A549 (cell line): ENCODE measurements around the gene ADAMTS16. TPM values are rescaled to one million over a fixed set of nuclear protein-coding genes. Genes with fewer than 3 reads are reported as not detected.

Experiments
- ATAC-seq, 2 experiments: fragments of 200-7000 bp in 1 of 2; fragments of >200 bp in 1 of 2; cut with Nextera tagmentation in 1 of 2; cut with Tn5 transposase in 1 of 2; 3 replicates each; pipeline versions ENCODE4 v1.8.0 to v1.9.1; 2018 to 2020; ENCODE audit warnings: mild to moderate bottlenecking in 1 of 2, moderate library complexity in 1 of 2
- CTCF ChIA-PET: fragments of 300-600 bp; sonication (Branson Sonifier 250); formaldehyde crosslinking; extraction: SDS; loops from one replicate; lab custom pipeline; 2021; ENCODE audit warnings: antibody characterized with exemption, inconsistent platforms; lab: Yijun Ruan, JAX
- POLR2A ChIA-PET: fragments of 350-600 bp; formaldehyde crosslinking; extraction: SDS; loops from one replicate; lab custom pipeline; 2021; ENCODE audit warnings: antibody characterized with exemption, inconsistent platforms; lab: Yijun Ruan, JAX
- DNase-seq, 2 experiments: peaks; one replicate each; pipeline versions ENCODE4 v3.0.0 to v3.0.0-alpha.2; 2011 to 2016; ENCODE audit warnings: low read depth in 1 of 2, low spot score in 1 of 2
- FAIRE-seq: peaks from 2 replicates; lab custom pipeline; 2011; peaks lifted over from hg19 to GRCh38; lab: Jason Lieb, UNC
- H3K27ac ChIP-seq, 2 experiments: fragments of >200 bp; sonication (Bioruptor Twin); formaldehyde crosslinking; 3 replicates each; pipeline ENCODE4 v1.5.1; 2016 to 2017
- H3K4me1 ChIP-seq: fragments of >200 bp; sonication (Bioruptor Twin); formaldehyde crosslinking; 3 replicates; pipeline ENCODE4 v1.6.1; 2016
- H3K4me2 ChIP-seq: fragments of >200 bp; sonication (Bioruptor Twin); formaldehyde crosslinking; 3 replicates; pipeline ENCODE4 v1.6.1; 2016
- H3K4me3 ChIP-seq: fragments of >200 bp; sonication (Bioruptor Twin); formaldehyde crosslinking; 3 replicates; pipeline ENCODE4 v1.5.1; 2016
- H3K9me3 ChIP-seq: fragments of >200 bp; sonication (Bioruptor Twin); formaldehyde crosslinking; 3 replicates; pipeline ENCODE4 v1.6.1; 2016
- CBX2 ChIP-seq: fragments of 200-600 bp; sonication (generic); IDR thresholded peaks from 2 replicates; pipeline ENCODE4 v1.6.1; 2016; ENCODE audit warnings: low read depth, mild to moderate bottlenecking, borderline replicate concordance
- CTCF ChIP-seq: fragments of >200 bp; sonication (Bioruptor Twin); formaldehyde crosslinking; IDR thresholded peaks from 3 replicates; pipeline ENCODE4 v1.5.1; 2016
- EHMT2 ChIP-seq: fragments of 200-600 bp; sonication (generic); IDR thresholded peaks from 2 replicates; pipeline ENCODE4 v1.6.1; 2016; ENCODE audit warnings: antibody characterized with exemption, low read depth, mild to moderate bottlenecking, moderate library complexity
- EP300 ChIP-seq, 2 experiments: fragments of >200 bp; sonication (Bioruptor Twin); formaldehyde crosslinking; IDR thresholded peaks; 2 replicates in 1 of 2; 3 replicates in 1 of 2; pipeline ENCODE4 v1.6.1; 2016 to 2017
- JUNB ChIP-seq: fragments of >200 bp; sonication (Bioruptor Twin); formaldehyde crosslinking; IDR thresholded peaks from 2 replicates; pipeline ENCODE4 v1.6.1; 2016
- MAFK ChIP-seq: fragments of 450-650 bp; IDR thresholded peaks from 2 replicates; pipeline ENCODE4 v1.6.1; 2014; ENCODE audit not compliant: partially characterized antibody
- NR3C1 ChIP-seq: fragments of >200 bp; sonication (Bioruptor Twin); formaldehyde crosslinking; IDR thresholded peaks from 3 replicates; pipeline ENCODE4 v1.6.1; 2017
- POLR2A ChIP-seq: IDR thresholded peaks from 2 replicates; pipeline ENCODE4 v1.6.1; 2012; ENCODE audit warnings: mild to moderate bottlenecking, low read length
- POLR2AphosphoS2 ChIP-seq: conservative IDR thresholded peaks from 2 replicates; pipeline ENCODE4 v1.6.1; 2012; ENCODE audit warnings: low read length, improper control_type of control experiment, inconsistent platforms
- RARB ChIP-seq: fragments of 250-450 bp; sonication (Bioruptor Pico); IDR thresholded peaks from 2 replicates; pipeline ENCODE4 v1.8.0; 2021; ENCODE audit warnings: mild to moderate bottlenecking, moderate library complexity
- REST ChIP-seq: fragments of 200-600 bp; sonication (generic); IDR thresholded peaks from 2 replicates; pipeline ENCODE4 v1.6.1; 2016; ENCODE audit warnings: antibody characterized with exemption, mild to moderate bottlenecking, moderate library complexity
- ZNF302 ChIP-seq: fragments of 250-450 bp; sonication (Bioruptor Pico); IDR thresholded peaks from 2 replicates; pipeline ENCODE4 v1.9.0; 2021; ENCODE audit warnings: inconsistent platforms, mild to moderate bottlenecking, moderate library complexity
- WGBS: methylation state at CpG from one replicate; pipeline ENCODE4 v1.1.6; 2017; ENCODE audit errors: missing lambda C conversion rate; 5-methylcytosine and 5-hydroxymethylcytosine counted together
- polyA plus RNA-seq, 4 experiments: library from polyadenylated mRNA; depleted of rRNA in 3 of 4; stranded (reverse); fragments of >200 nt; fragmentation: RNase III in 1 of 4; extraction: RNeasy Plus Mini Kit Qiagen cat#74134 plus additional on column Dnase treatment in 1 of 4; gene quantifications; 2 replicates in 3 of 4; 3 replicates in 1 of 4; pipeline ENCODE4 v1.2.3, GENCODE V29; 2011 to 2017
- TF ChIP-seq, protein P1 (sequence below): fragments of 150-350 bp; IDR thresholded peaks from 2 replicates; pipeline ENCODE4 v1.6.1; 2014; ENCODE audit warnings: low read depth, mild to moderate bottlenecking, low read length

Gene ADAMTS16
- polyA plus RNA-seq, 2 of the 4 experiments (the other 2 are of a cell fraction): 0.71 to 1.0 TPM

DNA sequence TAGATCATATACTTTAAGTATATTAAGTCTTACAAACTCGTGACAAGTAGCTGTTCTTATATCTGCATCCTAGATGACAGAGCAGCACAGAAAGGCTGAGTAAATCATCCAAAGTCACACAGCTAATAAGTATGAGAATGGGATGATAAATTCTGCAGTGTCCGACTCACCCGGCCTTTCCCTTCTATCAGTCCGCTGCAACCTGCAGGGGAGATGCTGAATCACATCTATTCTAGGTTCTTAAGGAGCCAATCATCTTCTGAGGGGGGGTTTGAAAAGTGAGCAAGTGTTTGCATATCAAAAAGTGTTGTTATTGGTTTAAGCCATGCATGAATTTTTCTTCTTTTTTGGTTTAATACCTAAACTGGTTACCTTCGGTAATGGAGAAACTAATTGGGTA lies 38.9 kb downstream of the ADAMTS16 start (continued):
- TF ChIP-seq ZNF302: no peak

- ChIA-PET POLR2A (no interaction called here), CTCF (interaction anchor here (1.1 kb wide), 1 partner anchor 17 kb away, joined by 3 read pairs; no protein-coding TSS in a partner anchor)
- TF ChIP-seq POLR2A: no peak
- H3K4me1 ChIP-seq: peaks cover 17% of the 10 kb centered on the region
- ATAC-seq (no peak), DNase-seq (no peak), FAIRE-seq (no peak)
- 81% methylated on average over 4 of the region's 4 CpGs for WGBS
- H3K4me3 ChIP-seq: no peak overlapping the region
- no peak overlapping the region for H3K27ac ChIP-seq
- H3K4me2 ChIP-seq: no peak overlapping the region
- no peaks in the 10 kb centered on the region for H3K9me3 ChIP-seq
Observed at GRCh38 chr5:5179597-5179996, 39.5 kb downstream of the ADAMTS16 start.

GRCh38 chr5:5181650-5182324 lies 41.7 kb downstream of the ADAMTS16 start:
- H3K4me2 ChIP-seq: no peak overlapping the region

More at GRCh38 chr5:5181650-5182324, 41.7 kb downstream of the ADAMTS16 start:
- no peak overlapping the region for H3K27ac ChIP-seq
- DNase-seq (no peak), FAIRE-seq (no peak), ATAC-seq (no peak)
- H3K4me3 ChIP-seq: no peak overlapping the region
- WGBS: 69% methylated on average over 14 of the region's 14 CpGs
- CTCF ChIA-PET: no interaction called here
- no peak for TF ChIP-seq CTCF
- TF ChIP-seq MAFK: no peak
- no peak for TF ChIP-seq POLR2AphosphoS2
- TF ChIP-seq EHMT2: no peak
- TF ChIP-seq JUNB: no peak
- TF ChIP-seq RARB (CRISPR knock-in tag): no peak
- no peak for TF ChIP-seq NR3C1
- TF ChIP-seq CBX2: no peak
- TF ChIP-seq EP300 (IDR thresholded peaks at IDR 0.05): no peak
- TF ChIP-seq, protein P1, sequence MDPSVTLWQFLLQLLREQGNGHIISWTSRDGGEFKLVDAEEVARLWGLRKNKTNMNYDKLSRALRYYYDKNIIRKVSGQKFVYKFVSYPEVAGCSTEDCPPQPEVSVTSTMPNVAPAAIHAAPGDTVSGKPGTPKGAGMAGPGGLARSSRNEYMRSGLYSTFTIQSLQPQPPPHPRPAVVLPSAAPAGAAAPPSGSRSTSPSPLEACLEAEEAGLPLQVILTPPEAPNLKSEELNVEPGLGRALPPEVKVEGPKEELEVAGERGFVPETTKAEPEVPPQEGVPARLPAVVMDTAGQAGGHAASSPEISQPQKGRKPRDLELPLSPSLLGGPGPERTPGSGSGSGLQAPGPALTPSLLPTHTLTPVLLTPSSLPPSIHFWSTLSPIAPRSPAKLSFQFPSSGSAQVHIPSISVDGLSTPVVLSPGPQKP: no peak
- no peak for TF ChIP-seq REST
- no peaks in the 10 kb centered on the region for H3K9me3 ChIP-seq
- H3K4me1 ChIP-seq: peaks cover 17% of the 10 kb centered on the region
- POLR2A ChIA-PET: no interaction called here
